ENCODE results near the gene ZNF776.
A peak's percentile ranks its signal among the peaks of the same experiment; 100 is the strongest.

The ZNF776 gene

GRCh38 chr19:57803265-57803593 lies 56.6 kb downstream of the ZNF776 start:
- Histone ChIP-seq H3K9ac (ENCODE audit: low read depth, low read length) (no peak overlapping the region), H3K4me2 (ENCODE audit: insufficient read depth, low read length) (no peak overlapping the region), H4K20me1 (ENCODE audit: insufficient read depth, low read length) (no peaks in the 10 kb centered on the region), H3K79me2 (ENCODE audit: insufficient read depth, low read length) (peaks cover 59% of the 10 kb centered on the region), H2AFZ (ENCODE audit: low read depth, low read length) (no peak overlapping the region), H3K36me3 (ENCODE audit: insufficient read depth, low read length) (peaks cover 30% of the 10 kb centered on the region), H3K4me3 (ENCODE audit: low read depth in 1 of 2, low read length in 2 of 2) (no peak overlapping the region), H3K27ac (ENCODE audit: low read length) (no peak overlapping the region), H3K4me1 (ENCODE audit: insufficient read depth, low read length) (no peaks in the 10 kb centered on the region), H3K27me3 (ENCODE audit: insufficient read depth, low read length, poor library complexity) (no peaks in the 10 kb centered on the region), H3K9me3 (ENCODE audit: insufficient read depth, low read length, severe bottlenecking) (no peaks in the 10 kb centered on the region)
- no peak for DNase-seq
- TF ChIP-seq EZH2 (IDR thresholded peaks at IDR 0.05; ENCODE audit: borderline replicate concordance, low read depth, low read length, severe bottlenecking) (no peak), CTCF (IDR thresholded peaks at IDR 0.05; ENCODE audit: borderline replicate concordance, extremely low read depth, low read length, poor library complexity, severe bottlenecking) (no peak)
- ATAC-seq (ENCODE audit: insufficient read depth, low read depth): no peak

GRCh38 chr19:57803594-57804325 lies 57.1 kb downstream of the ZNF776 start:
- Histone ChIP-seq H3K9me3 (ENCODE audit: insufficient read depth, low read length, severe bottlenecking) (no peaks in the 10 kb centered on the region), H3K36me3 (ENCODE audit: insufficient read depth, low read length) (peaks cover 34% of the 10 kb centered on the region), H3K4me3 (ENCODE audit: low read depth in 1 of 2, low read length in 2 of 2) (no peak overlapping the region), H3K4me1 (ENCODE audit: insufficient read depth, low read length) (no peaks in the 10 kb centered on the region), H4K20me1 (ENCODE audit: insufficient read depth, low read length) (no peaks in the 10 kb centered on the region), H3K27ac (ENCODE audit: low read length) (no peak overlapping the region), H3K79me2 (ENCODE audit: insufficient read depth, low read length) (peaks cover 61% of the 10 kb centered on the region), H3K27me3 (ENCODE audit: insufficient read depth, low read length, poor library complexity) (no peaks in the 10 kb centered on the region), H2AFZ (ENCODE audit: low read depth, low read length) (no peak overlapping the region), H3K4me2 (ENCODE audit: insufficient read depth, low read length) (no peak overlapping the region), H3K9ac (ENCODE audit: low read depth, low read length) (no peak overlapping the region)
- no peak for TF ChIP-seq EZH2 (IDR thresholded peaks at IDR 0.05; ENCODE audit: borderline replicate concordance, low read depth, low read length, severe bottlenecking)
- no peak for TF ChIP-seq CTCF (IDR thresholded peaks at IDR 0.05; ENCODE audit: borderline replicate concordance, extremely low read depth, low read length, poor library complexity, severe bottlenecking)
- peak; percentile 18 for DNase-seq
- ATAC-seq (ENCODE audit: insufficient read depth, low read depth): no peak

GRCh38 chr19:57807541-57807940 lies 60.9 kb downstream of the ZNF776 start:
- H3K27ac ChIP-seq (ENCODE audit: low read length): no peak overlapping the region
- H3K9me3 ChIP-seq (ENCODE audit: insufficient read depth, low read length, severe bottlenecking): no peaks in the 10 kb centered on the region
- peaks cover 7% of the 10 kb centered on the region for H3K4me1 ChIP-seq (ENCODE audit: insufficient read depth, low read length)
- no peak overlapping the region for H3K4me3 ChIP-seq (ENCODE audit: low read depth in 1 of 2, low read length in 2 of 2)
- peaks cover under 1% of the 10 kb centered on the region; the same call in 1 of the 2 replicates for H4K20me1 ChIP-seq (ENCODE audit: insufficient read depth, low read length)
- no peaks in the 10 kb centered on the region for H3K27me3 ChIP-seq (ENCODE audit: insufficient read depth, low read length, poor library complexity)
- no peak for ATAC-seq (ENCODE audit: insufficient read depth, low read depth)
- DNase-seq: no peak
- peaks cover 75% of the 10 kb centered on the region for H3K79me2 ChIP-seq (ENCODE audit: insufficient read depth, low read length)
- H3K9ac ChIP-seq (ENCODE audit: low read depth, low read length): no peak overlapping the region
- no peak for TF ChIP-seq CTCF (IDR thresholded peaks at IDR 0.05; ENCODE audit: borderline replicate concordance, extremely low read depth, low read length, poor library complexity, severe bottlenecking)
- no peak for TF ChIP-seq EZH2 (IDR thresholded peaks at IDR 0.05; ENCODE audit: borderline replicate concordance, low read depth, low read length, severe bottlenecking)
- H3K36me3 ChIP-seq (ENCODE audit: insufficient read depth, low read length): peaks cover 53% of the 10 kb centered on the region
- H3K4me2 ChIP-seq (ENCODE audit: insufficient read depth, low read length): no peak overlapping the region
- H2AFZ ChIP-seq (ENCODE audit: low read depth, low read length): no peak overlapping the region
